ENCODE results near the gene FGFR3. TPM values are rescaled to one million over a fixed set of nuclear protein-coding genes. Genes with fewer than 3 reads are reported as not detected.

Gene FGFR3
- total and polyA plus RNA-seq, 9 of the 15 experiments (the other 6 are each of a cell fraction or from before 2014, with no cell fraction given), result 1.2 to 60.4 (median 12.7) TPM

DNA sequence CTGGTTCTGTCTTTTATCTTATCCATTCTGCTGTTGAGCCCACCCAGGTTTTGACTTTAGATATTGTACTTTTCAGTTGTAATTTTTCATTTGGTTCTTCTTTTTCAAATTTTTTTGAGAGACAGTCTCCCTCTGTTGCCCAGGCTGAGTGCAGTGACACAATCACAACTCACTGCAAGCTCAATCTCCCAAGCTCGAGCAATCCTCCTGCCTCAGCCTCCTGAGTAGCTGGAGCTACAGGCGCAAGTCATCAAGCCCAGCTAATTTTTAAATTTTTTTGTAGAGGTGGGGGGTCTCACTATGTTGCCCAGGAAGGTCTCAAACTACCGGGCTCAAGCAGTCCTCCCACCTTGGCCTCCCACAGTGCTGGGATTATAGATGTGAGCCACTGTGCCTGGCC lies 37.1 kb downstream of the FGFR3 start:
- H3K79me2 ChIP-seq (ENCODE audit: control insufficient read depth, insufficient read depth, low read length), result no peaks in the 10 kb centered on the region; the same call in 2 of the 3 replicates
- H3K27ac ChIP-seq (ENCODE audit: extremely low read depth, low read depth, low read length), result no peak overlapping the region
- no peak for FAIRE-seq
- DNase-seq (ENCODE audit: extremely low read depth in 1 of 4, low spot score in 3 of 4), result no peak
- WGBS (ENCODE audit: insufficient coverage, low coverage, missing lambda C conversion rate), result 85% methylated on average over 3 of the region's 3 CpGs
- no peaks in the 10 kb centered on the region for H3K9me3 ChIP-seq (replicated peaks; ENCODE audit: control insufficient read depth, insufficient read depth, low read depth, low read length)
- CTCF ChIA-PET (ENCODE audit: low intra/inter-chr PET ratio), result no interaction called here
- intact Hi-C loops (cut with micrococcal nuclease) (no loop called here), in situ Hi-C loops (cut with MboI) (no loop called here)
- no peak for ATAC-seq
- POLR2A ChIA-PET, result interaction anchor here (0.8 to 1.5 kb wide), 3 partner anchors 8 to 26 kb away, joined by 3 to 9 read pairs (median 3); partner anchors contain the start of gene LETM1
- no peaks in the 10 kb centered on the region for H3K27me3 ChIP-seq (ENCODE audit: control insufficient read depth in 2 of 2, insufficient read depth in 2 of 2, low read length in 2 of 2)
- H3K9me1 ChIP-seq (ENCODE audit: control insufficient read depth, insufficient read depth, low read length), result no peaks in the 10 kb centered on the region
- H3K4me2 ChIP-seq (ENCODE audit: insufficient read depth, low read length), result no peak overlapping the region
- H4K20me1 ChIP-seq (replicated peaks; ENCODE audit: control insufficient read depth, insufficient read depth, low read length), result peaks cover 4% of the 10 kb centered on the region; the same call in 1 of the 2 replicates
- H3K4me1 ChIP-seq (replicated peaks in 1 of 2; ENCODE audit: control insufficient read depth in 2 of 2, insufficient read depth in 2 of 2, low read length in 2 of 2), result no peaks in the 10 kb centered on the region; a peak in 2 of 5 replicates
- peaks cover 75% of the 10 kb centered on the region; the same call in 2 of the 3 replicates for H3K36me3 ChIP-seq (ENCODE audit: control insufficient read depth, insufficient read depth, low read length)
- no TSS peak for BruUV-seq (replicated peaks)
- no peak overlapping the region for H3K9ac ChIP-seq (ENCODE audit: insufficient read depth in 1 of 2, low read depth in 2 of 2, low read length in 2 of 2)
- no peak overlapping the region for H3K4me3 ChIP-seq
- TF ChIP-seq ZEB2 (IDR thresholded peaks at IDR 0.05) (no peak), PHF21A (IDR thresholded peaks at IDR 0.05; ENCODE audit: borderline replicate concordance, low read depth) (no peak), ZNF121 (CRISPR knock-in tag; conservative IDR thresholded peaks at IDR 0.05) (no peak), NR3C1 (CRISPR knock-in tag; IDR thresholded peaks at IDR 0.05) (no peak), MIER1 (IDR thresholded peaks at IDR 0.05; ENCODE audit: low read depth) (no peak), ZNF561 (CRISPR knock-in tag; conservative IDR thresholded peaks at IDR 0.05) (no peak)
- TF ChIP-seq, protein P1, sequence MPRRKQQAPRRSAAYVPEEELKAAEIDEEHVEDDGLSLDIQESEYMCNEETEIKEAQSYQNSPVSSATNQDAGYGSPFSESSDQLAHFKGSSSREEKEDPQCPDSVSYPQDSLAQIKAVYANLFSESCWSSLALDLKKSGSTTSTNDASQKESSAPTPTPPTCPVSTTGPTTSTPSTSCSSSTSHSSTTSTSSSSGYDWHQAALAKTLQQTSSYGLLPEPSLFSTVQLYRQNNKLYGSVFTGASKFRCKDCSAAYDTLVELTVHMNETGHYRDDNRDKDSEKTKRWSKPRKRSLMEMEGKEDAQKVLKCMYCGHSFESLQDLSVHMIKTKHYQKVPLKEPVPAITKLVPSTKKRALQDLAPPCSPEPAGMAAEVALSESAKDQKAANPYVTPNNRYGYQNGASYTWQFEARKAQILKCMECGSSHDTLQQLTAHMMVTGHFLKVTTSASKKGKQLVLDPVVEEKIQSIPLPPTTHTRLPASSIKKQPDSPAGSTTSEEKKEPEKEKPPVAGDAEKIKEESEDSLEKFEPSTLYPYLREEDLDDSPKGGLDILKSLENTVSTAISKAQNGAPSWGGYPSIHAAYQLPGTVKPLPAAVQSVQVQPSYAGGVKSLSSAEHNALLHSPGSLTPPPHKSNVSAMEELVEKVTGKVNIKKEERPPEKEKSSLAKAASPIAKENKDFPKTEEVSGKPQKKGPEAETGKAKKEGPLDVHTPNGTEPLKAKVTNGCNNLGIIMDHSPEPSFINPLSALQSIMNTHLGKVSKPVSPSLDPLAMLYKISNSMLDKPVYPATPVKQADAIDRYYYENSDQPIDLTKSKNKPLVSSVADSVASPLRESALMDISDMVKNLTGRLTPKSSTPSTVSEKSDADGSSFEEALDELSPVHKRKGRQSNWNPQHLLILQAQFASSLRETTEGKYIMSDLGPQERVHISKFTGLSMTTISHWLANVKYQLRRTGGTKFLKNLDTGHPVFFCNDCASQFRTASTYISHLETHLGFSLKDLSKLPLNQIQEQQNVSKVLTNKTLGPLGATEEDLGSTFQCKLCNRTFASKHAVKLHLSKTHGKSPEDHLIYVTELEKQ (CRISPR knock-in tag; IDR thresholded peaks at IDR 0.05), result no peak
- H2AFZ ChIP-seq (ENCODE audit: low read depth, low read length), result no peak overlapping the region
